Glutamatergic neuron (in vitro differentiated cells): Measurements from ENCODE around the gene PEPD. TPM values are rescaled to one million over a fixed set of nuclear protein-coding genes. Genes with fewer than 3 reads are reported as not detected.

Source experiments
- DNase-seq: peaks from one replicate; pipeline ENCODE4 v3.0.0; 2022
- H3K27ac Mint-ChIP-seq: one replicate; pipeline ENCODE4 v1.8.0; 2020; ENCODE audit warnings: mild to moderate bottlenecking, mixed read lengths, inconsistent platforms; ENCODE audit not compliant: unreplicated experiment
- H3K27me3 Mint-ChIP-seq: one replicate; pipeline ENCODE4 v1.8.0; 2020; ENCODE audit warnings: mild to moderate bottlenecking, moderate library complexity, mixed read lengths, inconsistent platforms; ENCODE audit not compliant: unreplicated experiment
- H3K36me3 Mint-ChIP-seq: one replicate; pipeline ENCODE4 v1.8.0; 2020; ENCODE audit warnings: mild to moderate bottlenecking, mixed read lengths, inconsistent platforms; ENCODE audit not compliant: unreplicated experiment
- H3K4me1 Mint-ChIP-seq: one replicate; pipeline ENCODE4 v1.8.0; 2020; ENCODE audit warnings: mild to moderate bottlenecking, low read depth, mixed read lengths, inconsistent platforms; ENCODE audit not compliant: unreplicated experiment
- H3K4me3 Mint-ChIP-seq: one replicate; pipeline ENCODE4 v1.8.0; 2020; ENCODE audit warnings: mild to moderate bottlenecking, mixed read lengths, inconsistent platforms; ENCODE audit not compliant: unreplicated experiment
- H3K9me3 Mint-ChIP-seq: one replicate; pipeline ENCODE4 v1.8.0; 2020; ENCODE audit warnings: mild to moderate bottlenecking, moderate library complexity, mixed read lengths, inconsistent platforms; ENCODE audit not compliant: unreplicated experiment
- total RNA-seq: library from RNA; stranded (reverse); fragmentation: NEBNext Ultra II Directional; extraction: Animal tissue kit (Norgen Biotek cat#: 25700); gene quantifications from one replicate; pipeline ENCODE4 v1.2.1, GENCODE V29; 2021; ENCODE audit not compliant: unreplicated experiment
- TF ChIP-seq, protein P1 (sequence below): fragments of 200-600 bp; sonication (generic); IDR thresholded peaks from one replicate; pipeline ENCODE4 v1.5.0; 2021; ENCODE audit not compliant: partially characterized antibody, unreplicated experiment

The PEPD gene
- total RNA-seq, 1 donor from 2014 or later: 93.3 TPM

DNA sequence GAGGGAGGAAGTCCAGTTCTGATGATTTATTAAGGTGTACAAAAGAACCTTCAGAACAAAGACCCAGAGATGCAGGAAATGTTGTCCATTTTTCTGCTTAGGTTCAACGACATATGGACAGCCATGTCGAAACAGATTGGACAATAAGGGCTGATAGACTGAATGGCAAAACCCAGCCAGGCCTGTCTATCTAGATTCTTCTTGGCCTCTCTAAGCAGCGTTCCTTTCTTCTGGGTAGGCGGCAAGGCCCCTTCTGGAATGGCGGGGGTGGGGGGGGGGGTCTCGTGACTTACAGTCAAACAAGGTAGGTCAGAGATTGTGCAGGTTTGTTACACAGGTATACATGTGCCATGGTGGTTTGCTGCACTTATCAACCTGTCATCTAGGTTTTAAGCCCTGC lies 39.7 kb upstream of the PEPD start:
- H3K4me3 Mint-ChIP-seq: no peak overlapping the region
- H3K9me3 Mint-ChIP-seq: no peaks in the 10 kb centered on the region
- peaks cover 12% of the 10 kb centered on the region for H3K27me3 Mint-ChIP-seq
- H3K36me3 Mint-ChIP-seq: no peaks in the 10 kb centered on the region
- no peak for DNase-seq
- no peak overlapping the region for H3K27ac Mint-ChIP-seq
- peaks cover 2% of the 10 kb centered on the region for H3K4me1 Mint-ChIP-seq
- TF ChIP-seq, protein P1, sequence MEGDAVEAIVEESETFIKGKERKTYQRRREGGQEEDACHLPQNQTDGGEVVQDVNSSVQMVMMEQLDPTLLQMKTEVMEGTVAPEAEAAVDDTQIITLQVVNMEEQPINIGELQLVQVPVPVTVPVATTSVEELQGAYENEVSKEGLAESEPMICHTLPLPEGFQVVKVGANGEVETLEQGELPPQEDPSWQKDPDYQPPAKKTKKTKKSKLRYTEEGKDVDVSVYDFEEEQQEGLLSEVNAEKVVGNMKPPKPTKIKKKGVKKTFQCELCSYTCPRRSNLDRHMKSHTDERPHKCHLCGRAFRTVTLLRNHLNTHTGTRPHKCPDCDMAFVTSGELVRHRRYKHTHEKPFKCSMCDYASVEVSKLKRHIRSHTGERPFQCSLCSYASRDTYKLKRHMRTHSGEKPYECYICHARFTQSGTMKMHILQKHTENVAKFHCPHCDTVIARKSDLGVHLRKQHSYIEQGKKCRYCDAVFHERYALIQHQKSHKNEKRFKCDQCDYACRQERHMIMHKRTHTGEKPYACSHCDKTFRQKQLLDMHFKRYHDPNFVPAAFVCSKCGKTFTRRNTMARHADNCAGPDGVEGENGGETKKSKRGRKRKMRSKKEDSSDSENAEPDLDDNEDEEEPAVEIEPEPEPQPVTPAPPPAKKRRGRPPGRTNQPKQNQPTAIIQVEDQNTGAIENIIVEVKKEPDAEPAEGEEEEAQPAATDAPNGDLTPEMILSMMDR: no peak

DNA sequence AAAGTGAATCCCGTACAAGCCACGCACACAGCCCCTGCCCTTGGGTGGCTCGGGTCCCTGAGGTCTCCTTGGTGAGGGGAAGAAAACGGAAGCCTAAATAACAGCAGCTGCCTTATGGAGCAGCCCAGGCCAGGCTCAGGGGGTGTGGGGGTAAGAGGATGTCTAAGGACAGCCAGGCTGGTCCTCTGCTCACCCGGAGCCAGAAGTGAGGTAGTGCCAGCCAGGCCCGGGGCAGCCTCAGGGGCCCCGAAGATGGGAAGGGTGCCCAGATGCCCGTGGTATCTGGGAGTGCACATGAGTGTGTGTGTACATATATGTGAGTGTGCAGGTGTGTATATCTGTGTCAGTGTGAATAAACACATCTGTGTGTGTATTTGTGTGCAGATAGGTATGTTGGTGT lies 38.4 kb upstream of the PEPD start:
- H3K27ac Mint-ChIP-seq: no peak overlapping the region
- no peaks in the 10 kb centered on the region for H3K36me3 Mint-ChIP-seq

DNA sequence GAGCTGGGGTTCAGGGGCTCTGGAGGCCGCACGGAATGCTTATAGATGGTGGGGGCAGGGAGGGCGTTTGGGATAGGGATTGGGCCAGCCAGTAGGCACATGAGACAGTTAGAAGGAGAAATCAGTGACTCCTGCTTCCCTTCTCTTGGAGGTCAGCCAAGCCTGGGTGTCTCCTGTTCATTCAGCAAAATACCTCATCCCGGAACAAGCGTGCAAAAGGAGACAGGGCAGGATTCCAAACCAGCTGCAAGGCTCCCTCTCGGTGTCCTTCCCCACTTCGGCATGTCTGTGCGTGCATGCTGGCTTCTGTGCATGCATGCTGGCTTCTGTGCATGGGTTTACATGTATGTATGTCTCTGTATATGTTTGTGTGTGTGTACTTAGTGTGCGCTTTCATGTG lies 37.3 kb upstream of the PEPD start:
- Mint-ChIP-seq H3K27ac (no peak overlapping the region), H3K4me1 (no peaks in the 10 kb centered on the region), H3K9me3 (no peaks in the 10 kb centered on the region), H3K36me3 (no peaks in the 10 kb centered on the region), H3K27me3 (peaks cover 13% of the 10 kb centered on the region), H3K4me3 (no peak overlapping the region)
- TF ChIP-seq, protein P1: no peak
- DNase-seq: no peak

More for the DNA sequence above, 38.4 kb upstream of the PEPD start:
- Mint-ChIP-seq H3K27me3 (peaks cover 12% of the 10 kb centered on the region), H3K4me1 (peaks cover 2% of the 10 kb centered on the region), H3K4me3 (no peak overlapping the region), H3K9me3 (no peaks in the 10 kb centered on the region)
- TF ChIP-seq, protein P1: no peak
- DNase-seq: no peak

DNA sequence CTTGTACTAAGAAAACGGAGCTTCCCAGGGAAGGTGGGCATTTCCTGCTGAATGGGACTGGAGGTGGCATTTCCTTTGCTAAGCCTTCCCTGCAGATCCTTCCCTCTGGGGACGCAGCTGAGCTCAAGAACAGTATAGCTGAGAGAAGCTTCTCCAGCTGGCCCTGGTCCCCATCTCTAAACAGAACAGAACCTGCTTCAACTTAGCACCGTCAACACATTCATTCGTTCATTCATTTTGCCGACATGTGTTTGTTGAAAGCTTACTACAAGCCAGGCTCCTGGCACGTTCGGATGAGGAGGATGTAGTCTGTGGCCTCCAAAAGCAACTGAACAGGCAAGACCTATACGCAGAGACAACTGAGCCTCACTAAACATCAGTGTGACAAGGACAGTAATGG lies 36.6 kb upstream of the PEPD start:
- no peaks in the 10 kb centered on the region for H3K36me3 Mint-ChIP-seq
- no peak overlapping the region for H3K27ac Mint-ChIP-seq
- H3K9me3 Mint-ChIP-seq: no peaks in the 10 kb centered on the region
- no peak overlapping the region for H3K4me3 Mint-ChIP-seq
- TF ChIP-seq, protein P1: no peak
- H3K27me3 Mint-ChIP-seq: peaks cover 13% of the 10 kb centered on the region
- H3K4me1 Mint-ChIP-seq: no peaks in the 10 kb centered on the region
- no peak for DNase-seq

DNA sequence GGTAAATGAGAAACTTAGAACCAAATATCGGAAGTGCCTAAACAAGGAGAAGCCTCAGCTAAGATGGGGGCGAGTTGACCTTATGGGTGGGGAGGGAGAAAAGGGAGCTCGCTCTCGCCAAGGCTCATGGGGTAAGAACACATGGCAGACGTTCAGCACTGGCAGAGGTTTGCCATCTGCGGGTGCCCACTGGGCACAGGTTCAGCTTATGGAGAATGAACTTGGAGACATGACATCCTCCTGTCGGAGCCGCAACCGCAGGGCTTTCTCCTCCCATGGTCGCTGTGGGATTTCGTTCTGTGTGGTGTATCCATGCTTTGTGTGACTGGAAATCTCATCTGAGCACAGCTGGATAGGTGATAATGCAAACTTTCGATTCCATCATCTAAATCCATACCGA lies 36.1 kb upstream of the PEPD start:
- H3K9me3 Mint-ChIP-seq: no peaks in the 10 kb centered on the region
- no peaks in the 10 kb centered on the region for H3K36me3 Mint-ChIP-seq
- DNase-seq: no peak
- peaks cover 13% of the 10 kb centered on the region for H3K27me3 Mint-ChIP-seq
- no peak overlapping the region for H3K4me3 Mint-ChIP-seq
- no peak overlapping the region for H3K27ac Mint-ChIP-seq
- H3K4me1 Mint-ChIP-seq: no peaks in the 10 kb centered on the region
- TF ChIP-seq, protein P1: no peak
